COLO668 (cell line): Measurements from ENCODE around the gene SRF.

Source experiments
- DNase-seq: peaks from one replicate; lab custom pipeline; 2025; ENCODE audit not compliant: unreplicated experiment; lab: John Stamatoyannopoulos, UW

The SRF gene

DNA sequence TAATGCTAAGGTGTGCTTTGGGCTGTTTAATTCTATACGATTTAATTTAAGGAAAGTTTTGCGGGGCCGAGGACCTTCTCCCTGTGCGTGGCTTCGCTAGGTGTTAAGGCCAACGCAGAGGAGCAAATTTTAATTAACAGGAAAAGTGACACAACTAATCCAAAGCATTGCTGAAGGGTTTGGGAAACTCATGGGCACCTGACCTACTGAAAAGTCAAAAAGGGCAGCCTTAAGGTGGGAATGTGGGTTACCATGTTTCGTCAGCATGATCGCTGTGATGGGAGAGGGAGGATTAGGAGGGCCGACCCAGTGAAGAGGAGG, 10.5 kb downstream of the SRF start:
- DNase-seq = no peak

DNA sequence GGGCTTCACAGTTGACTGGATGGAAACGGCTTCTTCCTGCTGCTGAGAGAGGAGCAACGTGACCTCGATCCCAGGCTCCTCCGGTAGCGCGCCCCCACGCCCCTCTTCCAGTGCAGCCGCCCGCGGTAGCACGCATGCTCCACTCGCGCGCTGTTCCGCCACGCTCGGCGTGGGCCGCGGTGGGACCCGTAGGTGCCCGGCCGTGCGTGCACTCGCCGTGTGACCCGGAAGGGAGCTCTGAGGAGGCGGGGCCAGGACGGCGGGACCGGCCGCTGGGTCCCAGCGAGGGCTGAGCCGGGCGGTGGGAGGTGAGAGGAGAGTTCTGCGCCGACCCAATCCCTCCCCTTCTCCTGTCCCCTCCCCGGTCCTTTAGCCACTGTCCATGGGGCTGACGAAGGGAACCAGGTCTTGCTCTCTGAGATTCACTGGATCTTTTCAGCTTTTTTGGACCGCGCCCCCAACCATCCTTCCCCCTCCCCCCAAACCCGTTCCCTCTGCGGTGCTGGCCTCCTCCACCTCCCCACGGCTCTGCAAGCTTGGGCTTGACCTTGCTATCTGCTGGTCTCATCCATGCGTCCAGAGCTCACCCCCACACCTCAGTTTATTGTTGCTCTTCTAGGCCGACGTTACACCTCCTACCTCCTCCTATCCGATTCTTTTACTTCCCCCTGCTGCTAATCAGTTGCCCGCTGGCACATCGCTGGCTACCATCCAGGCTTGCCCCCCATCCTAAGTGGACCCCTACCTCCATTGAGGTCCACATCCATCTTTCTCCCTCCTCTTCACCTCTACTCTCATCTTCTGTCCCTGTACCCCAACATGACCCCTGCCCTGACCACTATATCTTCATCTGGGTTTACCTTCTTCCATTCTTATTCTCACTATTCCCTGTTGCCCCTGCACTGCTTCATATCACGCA, 11.1 kb downstream of the SRF start, which contains the start of gene CUL9:
CUL9 (plus strand) TSS at position 255 of the 919 bp plus-strand sequence. CDS start 2,115 bp downstream, outside the sequence.
- DNase-seq = peak; percentile 85

DNA sequence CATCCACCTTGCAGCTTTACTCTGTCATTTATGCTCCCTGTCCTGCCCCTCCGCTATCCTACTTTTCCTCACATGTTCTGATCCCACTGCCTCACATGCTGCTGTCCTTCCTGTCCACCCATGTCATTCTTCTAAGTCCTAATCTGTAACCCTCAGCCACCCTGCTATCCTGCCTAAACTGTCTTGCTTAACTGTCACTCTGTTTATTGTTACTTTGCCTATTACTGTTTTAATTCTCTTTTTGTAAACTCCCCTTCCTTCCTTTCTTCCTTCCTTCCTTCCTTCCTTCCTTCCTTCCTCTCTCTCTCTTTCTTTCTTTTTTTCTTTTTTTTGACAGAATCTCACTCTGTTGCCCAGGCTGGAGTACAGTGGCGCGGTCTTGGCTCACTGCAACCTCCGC, 12.4 kb downstream of the SRF start:
- no peak for DNase-seq

- DNase-seq = no peak
Observed at GRCh38 chr6:43184268-43184985, 13.4 kb downstream of the SRF start.

DNA sequence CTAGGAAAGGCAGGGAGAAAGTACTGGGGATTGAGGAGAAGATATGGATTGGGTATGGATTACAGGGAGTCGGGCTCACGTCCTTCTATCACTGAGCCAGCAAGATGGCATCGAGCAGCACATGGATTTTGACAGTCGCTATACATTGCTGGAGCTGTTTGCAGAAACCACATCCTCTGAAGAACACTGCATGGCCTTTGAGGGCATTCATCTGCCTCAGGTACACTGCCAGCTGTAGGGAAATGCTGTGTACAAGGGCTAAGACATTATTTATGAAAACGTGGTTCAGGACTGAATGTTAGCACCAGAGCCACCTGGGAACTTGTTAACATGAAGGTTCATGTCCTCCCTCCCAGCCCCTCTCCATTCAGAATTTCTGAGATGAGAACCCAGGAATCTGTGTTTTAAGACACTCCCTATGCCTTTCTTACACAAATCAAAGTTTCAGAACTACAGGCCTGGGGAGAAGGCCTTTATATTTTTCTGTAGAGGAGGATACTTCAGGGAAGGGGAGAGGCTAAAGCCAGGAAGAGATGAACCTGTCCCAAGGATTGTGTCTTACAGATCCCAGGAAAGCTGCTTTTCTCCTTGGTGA, 14.4 kb downstream of the SRF start:
- no peak for DNase-seq

DNA sequence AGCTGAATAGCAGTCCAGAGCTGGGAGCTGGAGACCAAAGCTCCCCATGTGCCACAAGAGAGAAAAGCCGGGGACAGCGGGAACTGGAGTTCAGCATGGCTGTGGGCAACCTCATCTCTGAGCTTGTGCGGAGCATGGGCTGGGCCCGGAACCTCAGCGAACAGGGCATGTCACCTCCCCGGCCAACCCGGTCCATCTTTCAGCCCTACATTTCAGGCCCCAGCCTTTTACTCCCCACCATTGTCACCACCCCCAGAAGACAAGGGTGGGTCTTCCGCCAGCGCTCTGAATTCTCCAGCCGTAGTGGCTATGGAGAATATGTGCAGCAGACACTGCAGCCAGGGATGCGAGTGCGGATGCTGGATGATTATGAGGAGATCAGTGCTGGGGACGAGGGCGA, 14.9 kb downstream of the SRF start:
- DNase-seq = no peak

- DNase-seq = no peak
Observed at GRCh38 chr6:43186706-43187105, 15.6 kb downstream of the SRF start.

- no peak for DNase-seq
Observed at GRCh38 chr6:43187821-43188220, 16.8 kb downstream of the SRF start.

- DNase-seq = no peak
Observed at GRCh38 chr6:43188426-43188825, 17.4 kb downstream of the SRF start.

GRCh38 chr6:43189776-43190304, 18.8 kb downstream of the SRF start:
- DNase-seq = no peak

- no peak for DNase-seq
Observed at GRCh38 chr6:43192911-43193310, 21.8 kb downstream of the SRF start.

- no peak for DNase-seq
Observed at GRCh38 chr6:43193929-43194328, 22.9 kb downstream of the SRF start.

GRCh38 chr6:43196337-43196736, 25.3 kb downstream of the SRF start:
- DNase-seq = no peak

- DNase-seq = no peak
Observed at GRCh38 chr6:43199912-43200311, 28.8 kb downstream of the SRF start.

- DNase-seq = no peak
Observed at GRCh38 chr6:43200541-43200940, 29.5 kb downstream of the SRF start.

- DNase-seq = no peak
Observed at GRCh38 chr6:43202451-43202850, 31.4 kb downstream of the SRF start.

DNA sequence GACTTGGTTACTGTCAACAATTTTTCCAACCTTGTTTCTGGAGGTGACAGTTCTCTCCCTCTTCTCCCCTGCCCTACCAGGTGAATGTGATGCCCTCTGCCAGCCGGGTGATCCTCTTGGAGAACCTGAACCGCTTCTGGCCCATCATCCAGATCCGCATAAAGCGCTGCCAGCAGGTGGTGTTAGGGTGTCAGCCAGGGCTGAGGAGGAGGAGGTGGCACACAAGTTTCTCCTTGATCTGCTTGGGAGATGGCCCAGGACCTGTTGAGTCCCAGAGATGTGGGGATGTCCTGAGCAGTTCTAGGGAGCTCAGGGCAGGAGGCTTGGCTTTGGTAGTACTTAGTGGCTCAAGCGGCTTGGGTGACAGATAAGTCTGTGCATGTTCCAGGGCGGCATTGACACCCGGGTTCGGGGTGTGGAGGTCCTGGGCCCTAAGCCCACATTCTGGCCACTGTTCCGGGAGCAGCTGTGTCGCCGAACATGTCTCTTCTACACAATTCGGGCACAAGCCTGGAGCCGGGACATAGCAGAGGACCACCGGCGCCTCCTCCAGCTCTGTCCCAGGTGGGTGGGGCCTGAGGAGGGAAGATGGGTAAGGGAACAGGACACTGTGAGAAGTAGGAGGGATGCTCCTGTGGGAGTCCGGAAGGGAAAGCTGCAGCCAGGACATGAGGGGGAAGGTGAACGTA, 32.1 kb downstream of the SRF start:
- no peak for DNase-seq

- no peak for DNase-seq
Observed at GRCh38 chr6:43203718-43204095, 32.6 kb downstream of the SRF start.

GRCh38 chr6:43204271-43205105, 33.4 kb downstream of the SRF start:
- no peak for DNase-seq

DNA sequence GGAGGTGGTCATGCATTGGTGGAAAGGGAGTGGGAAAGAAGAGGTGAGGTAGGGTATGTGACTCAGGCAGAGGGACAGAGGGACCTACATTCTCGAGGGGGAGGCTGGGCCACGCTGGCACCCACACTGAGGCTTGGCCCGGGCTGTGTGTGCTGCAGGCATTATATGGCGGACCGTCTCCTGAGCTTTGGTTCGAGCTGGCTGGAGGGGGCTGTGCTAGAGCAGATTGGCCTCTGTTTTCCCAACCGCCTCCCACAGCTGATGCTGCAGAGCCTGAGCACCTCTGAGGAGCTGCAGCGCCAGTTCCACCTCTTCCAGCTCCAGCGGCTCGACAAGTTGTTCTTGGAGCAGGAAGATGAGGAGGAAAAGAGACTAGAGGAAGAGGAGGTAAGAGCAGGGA, 34.8 kb downstream of the SRF start:
- DNase-seq = no peak
